GM12864 (cell line): ENCODE measurements around the gene SLC15A1.

Source experiments
- DNase-seq: peaks from one replicate; pipeline ENCODE4 v3.0.0-alpha.2; 2011; ENCODE audit warnings: low read depth
- H3K4me3 ChIP-seq: 2 replicates; pipeline ENCODE4 v1.5.1; 2011; ENCODE audit warnings: mild to moderate bottlenecking, low read depth, low read length, control low read depth
- TF ChIP-seq, protein P1 (sequence below): IDR thresholded peaks from 2 replicates; pipeline ENCODE4 v1.5.1; 2011; ENCODE audit warnings: low read depth, mild to moderate bottlenecking, moderate library complexity, low read length, control low read depth, inconsistent platforms; ENCODE audit errors: missing control alignments

SLC15A1 gene

GRCh38 chr13:98658131-98658530 lies 94.3 kb downstream of the SLC15A1 start:
- H3K4me3 ChIP-seq: no peak overlapping the region

GRCh38 chr13:98657506-98658085 lies 94.9 kb downstream of the SLC15A1 start:
- TF ChIP-seq, protein P1, sequence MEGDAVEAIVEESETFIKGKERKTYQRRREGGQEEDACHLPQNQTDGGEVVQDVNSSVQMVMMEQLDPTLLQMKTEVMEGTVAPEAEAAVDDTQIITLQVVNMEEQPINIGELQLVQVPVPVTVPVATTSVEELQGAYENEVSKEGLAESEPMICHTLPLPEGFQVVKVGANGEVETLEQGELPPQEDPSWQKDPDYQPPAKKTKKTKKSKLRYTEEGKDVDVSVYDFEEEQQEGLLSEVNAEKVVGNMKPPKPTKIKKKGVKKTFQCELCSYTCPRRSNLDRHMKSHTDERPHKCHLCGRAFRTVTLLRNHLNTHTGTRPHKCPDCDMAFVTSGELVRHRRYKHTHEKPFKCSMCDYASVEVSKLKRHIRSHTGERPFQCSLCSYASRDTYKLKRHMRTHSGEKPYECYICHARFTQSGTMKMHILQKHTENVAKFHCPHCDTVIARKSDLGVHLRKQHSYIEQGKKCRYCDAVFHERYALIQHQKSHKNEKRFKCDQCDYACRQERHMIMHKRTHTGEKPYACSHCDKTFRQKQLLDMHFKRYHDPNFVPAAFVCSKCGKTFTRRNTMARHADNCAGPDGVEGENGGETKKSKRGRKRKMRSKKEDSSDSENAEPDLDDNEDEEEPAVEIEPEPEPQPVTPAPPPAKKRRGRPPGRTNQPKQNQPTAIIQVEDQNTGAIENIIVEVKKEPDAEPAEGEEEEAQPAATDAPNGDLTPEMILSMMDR: no peak
- DNase-seq: no peak
- H3K4me3 ChIP-seq: no peak overlapping the region

More at GRCh38 chr13:98658131-98658530, 94.3 kb downstream of the SLC15A1 start:
- TF ChIP-seq, protein P1: no peak
- no peak for DNase-seq

GRCh38 chr13:98656223-98656622 lies 96.2 kb downstream of the SLC15A1 start:
- no peak for DNase-seq
- TF ChIP-seq, protein P1: no peak
- H3K4me3 ChIP-seq: no peak overlapping the region

GRCh38 chr13:98653463-98653985 lies 98.9 kb downstream of the SLC15A1 start:
- peak; percentile 42 for DNase-seq
- H3K4me3 ChIP-seq: no peak overlapping the region
- TF ChIP-seq, protein P1: peak; percentile 87

DNA sequence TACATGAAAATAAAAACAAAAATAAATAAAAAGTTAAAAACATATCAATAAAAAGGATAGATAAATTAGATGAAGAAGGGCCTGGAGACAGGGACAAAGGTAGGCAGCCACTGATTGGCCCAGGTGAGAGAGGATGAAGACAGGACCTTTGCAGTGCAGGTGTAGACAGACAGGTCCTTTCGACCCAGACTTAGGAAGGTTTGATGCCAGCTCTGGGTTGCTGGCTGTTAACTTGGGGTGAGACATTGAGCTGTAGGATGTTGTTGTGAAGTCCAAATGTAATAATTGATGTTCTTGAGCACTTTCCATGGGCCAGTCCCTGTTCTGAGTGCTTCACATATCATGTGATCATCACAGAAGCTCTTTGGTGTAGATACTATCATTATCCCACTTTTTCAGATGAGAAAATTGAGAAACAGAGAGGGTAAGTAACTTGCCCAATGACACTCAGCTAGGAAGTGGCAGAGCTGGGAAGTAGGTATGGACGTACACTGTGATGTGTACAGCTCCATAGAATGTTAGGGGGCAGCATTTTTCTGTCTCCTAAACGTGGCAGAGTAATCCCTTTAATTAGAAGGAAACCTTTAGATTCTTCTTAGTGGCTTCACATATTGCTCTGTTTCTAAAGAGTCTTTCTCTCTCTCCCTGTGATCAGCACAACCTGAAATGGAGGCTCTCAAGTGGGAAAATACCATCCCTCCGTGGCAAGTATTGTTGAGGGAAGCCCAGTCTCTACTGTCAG lies 99.6 kb downstream of the SLC15A1 start:
- TF ChIP-seq, protein P1: no peak
- DNase-seq: no peak
- H3K4me3 ChIP-seq: no peak overlapping the region

GRCh38 chr13:98652276-98652675 lies 100.2 kb downstream of the SLC15A1 start:
- no peak overlapping the region for H3K4me3 ChIP-seq
- DNase-seq: no peak
- TF ChIP-seq, protein P1: no peak
